SKM-1 treated with dmso at 0.1 percent for 144 hours (cell line): ENCODE measurements around the gene USP1.

Experiments used
- DNase-seq: peaks from one replicate; lab custom pipeline; 2025; ENCODE audit not compliant: unreplicated experiment; lab: John Stamatoyannopoulos, UW

Gene USP1

GRCh38 chr1:62481681-62482080 is 44.8 kb downstream of the USP1 start:
- DNase-seq: no peak

GRCh38 chr1:62484824-62485468 is 48.1 kb downstream of the USP1 start:
- no peak for DNase-seq

DNA sequence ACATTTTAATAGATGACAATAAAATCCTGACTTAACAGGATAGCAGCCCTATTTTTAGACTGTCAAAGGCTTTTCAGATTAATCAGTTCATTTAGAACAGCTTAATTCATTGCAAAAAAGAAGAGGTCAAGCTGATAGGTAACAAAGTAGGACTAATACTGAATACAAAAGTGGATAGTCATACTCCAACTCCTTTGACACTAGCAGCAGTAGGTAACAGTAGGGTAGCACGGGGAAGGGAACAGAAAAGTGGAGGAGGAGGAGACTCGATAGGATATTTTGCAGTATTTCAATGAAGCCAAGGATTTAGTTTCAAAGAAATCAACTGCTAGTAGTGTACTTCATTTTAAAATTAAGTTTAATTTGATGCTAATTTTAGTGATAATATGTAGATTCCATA is 51.1 kb downstream of the USP1 start:
- DNase-seq: no peak

DNA sequence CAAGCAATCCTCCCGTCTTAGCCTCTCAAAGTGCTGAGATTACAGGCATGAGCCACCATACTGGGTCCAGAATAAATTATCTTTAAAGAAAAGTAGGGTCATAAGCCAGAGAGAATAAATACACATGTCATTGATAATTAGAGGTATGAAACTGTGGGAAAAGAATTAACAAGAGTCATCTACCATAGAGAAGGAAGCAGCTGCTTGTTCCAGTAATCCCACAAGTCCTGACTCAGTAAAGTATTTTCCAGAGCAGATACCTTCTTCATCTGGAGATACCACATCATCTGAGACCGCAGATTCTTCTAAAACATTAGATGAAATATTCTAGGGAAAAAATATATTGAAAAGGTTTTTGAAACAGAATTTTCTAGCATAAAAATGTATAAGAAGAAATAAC is 55.7 kb downstream of the USP1 start:
- no peak for DNase-seq

DNA sequence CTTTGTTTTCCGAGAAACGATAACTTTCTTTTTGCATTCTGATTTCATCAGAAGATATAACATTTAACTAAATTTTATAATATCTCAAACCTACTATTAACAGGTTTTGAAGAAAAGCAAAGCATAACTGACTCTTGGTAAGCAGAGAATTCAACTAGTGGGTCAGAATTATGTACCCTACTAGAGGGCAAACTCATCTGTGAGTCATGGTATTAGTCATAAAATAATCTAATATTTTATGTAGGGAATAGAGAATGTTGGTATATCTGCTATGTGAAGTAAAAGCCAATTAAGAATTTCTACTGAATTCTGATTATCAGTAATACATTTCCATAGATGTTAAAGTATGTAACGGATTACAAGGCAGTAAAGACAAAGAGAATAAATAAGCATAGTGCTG is 56.8 kb downstream of the USP1 start:
- no peak for DNase-seq

GRCh38 chr1:62494137-62494536 is 57.3 kb downstream of the USP1 start:
- DNase-seq: no peak

GRCh38 chr1:62500210-62500609 is 63.4 kb downstream of the USP1 start:
- DNase-seq: no peak
